Measurements from ENCODE around the gene PSMD6. TPM values are rescaled to one million over a fixed set of nuclear protein-coding genes. Genes with fewer than 3 reads are reported as not detected.
A peak's percentile ranks its signal among the peaks of the same experiment; 100 is the strongest.

PSMD6 gene
- total RNA-seq, 1 donor from 2014 or later = 88.7 TPM

- H3K4me1 Mint-ChIP-seq (ENCODE audit: low read depth, unreplicated experiment) = peaks cover 48% of the 10 kb centered on the region
- Histone ChIP-seq H3K36me3 (ENCODE audit: insufficient read depth, low read length) (no peaks in the 10 kb centered on the region), H3K4me1 (ENCODE audit: insufficient read depth, low read length) (peaks cover 33% of the 10 kb centered on the region), H3K4me2 (ENCODE audit: low read length) (no peak overlapping the region), H3K9me3 (ENCODE audit: insufficient read depth, low read depth, low read length) (no peaks in the 10 kb centered on the region), H3K27ac (ENCODE audit: low read depth, low read length) (no peak overlapping the region), H3K27me3 (ENCODE audit: insufficient read depth, low read length) (no peaks in the 10 kb centered on the region), H3K4me3 (ENCODE audit: insufficient read depth, low read depth, low read length) (no peak overlapping the region), H3K79me2 (ENCODE audit: insufficient read depth, low read length) (peaks cover 35% of the 10 kb centered on the region), H2AFZ (ENCODE audit: low read depth, low read length) (no peak overlapping the region), H4K20me1 (ENCODE audit: insufficient read depth, low read length) (peaks cover 89% of the 10 kb centered on the region), H3K9ac (ENCODE audit: low read length) (no peak overlapping the region)
- FAIRE-seq (no peak), DNase-seq (ENCODE audit: low read depth) (no peak)
- TF ChIP-seq CTCF (IDR thresholded peaks at IDR 0.05; ENCODE audit: insufficient read depth, low read depth, low read length) (no peak), EZH2 (IDR thresholded peaks at IDR 0.05; ENCODE audit: insufficient read depth, low read length) (no peak)
- no peak overlapping the region for H3K4me3 Mint-ChIP-seq (ENCODE audit: unreplicated experiment)
- no peaks in the 10 kb centered on the region for H3K27me3 Mint-ChIP-seq (ENCODE audit: low read depth, unreplicated experiment)
- peak overlapping the region; percentile 31 for H3K27ac Mint-ChIP-seq (ENCODE audit: unreplicated experiment)
- H3K36me3 Mint-ChIP-seq (ENCODE audit: low read depth, unreplicated experiment) = no peaks in the 10 kb centered on the region
- H3K9me3 Mint-ChIP-seq (ENCODE audit: unreplicated experiment) = no peaks in the 10 kb centered on the region
Measured at GRCh38 chr3:63966871-63967270, 56.4 kb downstream of the PSMD6 start.

- H3K27me3 Mint-ChIP-seq (ENCODE audit: low read depth, unreplicated experiment) = no peaks in the 10 kb centered on the region
- peaks cover 42% of the 10 kb centered on the region for H3K4me1 Mint-ChIP-seq (ENCODE audit: low read depth, unreplicated experiment)
- peaks cover 29% of the 10 kb centered on the region for H3K4me1 ChIP-seq (ENCODE audit: insufficient read depth, low read length)
- no peak for FAIRE-seq
- H4K20me1 ChIP-seq (ENCODE audit: insufficient read depth, low read length) = peaks cover 89% of the 10 kb centered on the region
- DNase-seq (ENCODE audit: low read depth) = no peak
- no peak overlapping the region for H3K9ac ChIP-seq (ENCODE audit: low read length)
- H3K36me3 ChIP-seq (ENCODE audit: insufficient read depth, low read length) = no peaks in the 10 kb centered on the region
- no peaks in the 10 kb centered on the region for H3K9me3 ChIP-seq (ENCODE audit: insufficient read depth, low read depth, low read length)
- H3K27ac Mint-ChIP-seq (ENCODE audit: unreplicated experiment) = no peak overlapping the region
- H3K27ac ChIP-seq (ENCODE audit: low read depth, low read length) = no peak overlapping the region
- H3K9me3 Mint-ChIP-seq (ENCODE audit: unreplicated experiment) = no peaks in the 10 kb centered on the region
- H3K79me2 ChIP-seq (ENCODE audit: insufficient read depth, low read length) = peaks cover 31% of the 10 kb centered on the region
- H3K27me3 ChIP-seq (ENCODE audit: insufficient read depth, low read length) = no peaks in the 10 kb centered on the region
- H3K4me3 Mint-ChIP-seq (ENCODE audit: unreplicated experiment) = no peak overlapping the region
- no peaks in the 10 kb centered on the region for H3K36me3 Mint-ChIP-seq (ENCODE audit: low read depth, unreplicated experiment)
- no peak overlapping the region for H3K4me2 ChIP-seq (ENCODE audit: low read length)
- TF ChIP-seq CTCF (IDR thresholded peaks at IDR 0.05; ENCODE audit: insufficient read depth, low read depth, low read length) = no peak
- no peak for TF ChIP-seq EZH2 (IDR thresholded peaks at IDR 0.05; ENCODE audit: insufficient read depth, low read length)
- H2AFZ ChIP-seq (ENCODE audit: low read depth, low read length) = no peak overlapping the region
- no peak overlapping the region for H3K4me3 ChIP-seq (ENCODE audit: insufficient read depth, low read depth, low read length)
Measured at GRCh38 chr3:63966007-63966406, 57.3 kb downstream of the PSMD6 start.

- Histone ChIP-seq H3K79me2 (ENCODE audit: insufficient read depth, low read length) (peaks cover 24% of the 10 kb centered on the region), H3K9ac (ENCODE audit: low read length) (no peak overlapping the region), H3K9me3 (ENCODE audit: insufficient read depth, low read depth, low read length) (no peaks in the 10 kb centered on the region), H3K27me3 (ENCODE audit: insufficient read depth, low read length) (no peaks in the 10 kb centered on the region), H3K4me2 (ENCODE audit: low read length) (no peak overlapping the region), H3K27ac (ENCODE audit: low read depth, low read length) (no peak overlapping the region), H3K4me1 (ENCODE audit: insufficient read depth, low read length) (peaks cover 31% of the 10 kb centered on the region), H3K4me3 (ENCODE audit: insufficient read depth, low read depth, low read length) (no peak overlapping the region), H3K36me3 (ENCODE audit: insufficient read depth, low read length) (no peaks in the 10 kb centered on the region), H2AFZ (ENCODE audit: low read depth, low read length) (no peak overlapping the region), H4K20me1 (ENCODE audit: insufficient read depth, low read length) (peaks cover 89% of the 10 kb centered on the region)
- Mint-ChIP-seq H3K36me3 (ENCODE audit: low read depth, unreplicated experiment) (no peaks in the 10 kb centered on the region), H3K27me3 (ENCODE audit: low read depth, unreplicated experiment) (no peaks in the 10 kb centered on the region), H3K27ac (ENCODE audit: unreplicated experiment) (no peak overlapping the region), H3K9me3 (ENCODE audit: unreplicated experiment) (no peaks in the 10 kb centered on the region), H3K4me1 (ENCODE audit: low read depth, unreplicated experiment) (peaks cover 39% of the 10 kb centered on the region), H3K4me3 (ENCODE audit: unreplicated experiment) (no peak overlapping the region)
- TF ChIP-seq CTCF (IDR thresholded peaks at IDR 0.05; ENCODE audit: insufficient read depth, low read depth, low read length) (no peak), EZH2 (IDR thresholded peaks at IDR 0.05; ENCODE audit: insufficient read depth, low read length) (no peak)
- FAIRE-seq (no peak), DNase-seq (ENCODE audit: low read depth) (no peak)
Measured at GRCh38 chr3:63964681-63965485, 58.4 kb downstream of the PSMD6 start.

Data from astrocyte (in vitro differentiated cells and primary cell).